Uterus (tissue), 2 donors: Measurements from ENCODE around the gene VWA8.

Experiments used
- POLR2A ChIP-seq, 2 donors: fragments of 450-650 bp; IDR thresholded peaks; one replicate each; pipeline ENCODE4 v1.6.1; 2016; ENCODE audit warnings: antibody characterized with exemption in 2 of 2, mild to moderate bottlenecking in 1 of 2, moderate library complexity in 1 of 2
- TF ChIP-seq, protein P1 (sequence below), 4 experiments: fragments of 200-600 bp in 2 of 4; fragments of 450-650 bp in 2 of 4; sonication (generic) in 2 of 4; IDR thresholded peaks; one replicate each; pipeline ENCODE4 v1.5.1; 2016 to 2019; ENCODE audit warnings: antibody characterized with exemption in 4 of 4, mild to moderate bottlenecking in 2 of 4, moderate library complexity in 1 of 4

DNA sequence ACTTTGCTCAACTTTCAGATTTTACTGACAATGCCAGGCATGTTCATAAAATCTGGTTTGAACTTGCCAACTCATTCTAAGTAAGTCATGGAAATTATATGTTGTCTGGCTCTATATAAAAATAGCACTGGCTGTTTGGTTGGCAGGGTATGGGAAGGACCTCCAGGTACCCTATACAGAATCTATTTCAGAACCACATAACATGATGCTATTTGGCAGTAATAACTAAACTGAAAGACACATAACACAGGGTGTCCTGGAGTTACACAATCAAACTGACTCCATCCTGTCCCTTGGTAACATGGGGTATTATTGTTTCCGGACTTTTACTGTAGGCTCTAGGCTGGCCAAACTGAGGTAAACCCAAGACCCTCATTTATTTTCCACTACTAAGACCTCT is 254.8 kb downstream of the VWA8 start:
- TF ChIP-seq, protein P1, sequence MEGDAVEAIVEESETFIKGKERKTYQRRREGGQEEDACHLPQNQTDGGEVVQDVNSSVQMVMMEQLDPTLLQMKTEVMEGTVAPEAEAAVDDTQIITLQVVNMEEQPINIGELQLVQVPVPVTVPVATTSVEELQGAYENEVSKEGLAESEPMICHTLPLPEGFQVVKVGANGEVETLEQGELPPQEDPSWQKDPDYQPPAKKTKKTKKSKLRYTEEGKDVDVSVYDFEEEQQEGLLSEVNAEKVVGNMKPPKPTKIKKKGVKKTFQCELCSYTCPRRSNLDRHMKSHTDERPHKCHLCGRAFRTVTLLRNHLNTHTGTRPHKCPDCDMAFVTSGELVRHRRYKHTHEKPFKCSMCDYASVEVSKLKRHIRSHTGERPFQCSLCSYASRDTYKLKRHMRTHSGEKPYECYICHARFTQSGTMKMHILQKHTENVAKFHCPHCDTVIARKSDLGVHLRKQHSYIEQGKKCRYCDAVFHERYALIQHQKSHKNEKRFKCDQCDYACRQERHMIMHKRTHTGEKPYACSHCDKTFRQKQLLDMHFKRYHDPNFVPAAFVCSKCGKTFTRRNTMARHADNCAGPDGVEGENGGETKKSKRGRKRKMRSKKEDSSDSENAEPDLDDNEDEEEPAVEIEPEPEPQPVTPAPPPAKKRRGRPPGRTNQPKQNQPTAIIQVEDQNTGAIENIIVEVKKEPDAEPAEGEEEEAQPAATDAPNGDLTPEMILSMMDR (IDR thresholded peaks at IDR 0.05): no peak
- no peak for TF ChIP-seq POLR2A (IDR thresholded peaks at IDR 0.05)
